IMR-90 (cell line): ENCODE measurements around the gene FBXO40. TPM values are rescaled to one million over a fixed set of nuclear protein-coding genes. Genes with fewer than 3 reads are reported as not detected.
A peak's percentile ranks its signal among the peaks of the same experiment; 100 is the strongest.

Experiments
- ATAC-seq: fragments of 200-7000 bp; cut with Tn5 transposase; 2 replicates; pipeline ENCODE4 v1.9.1; 2020; ENCODE audit warnings: low read depth, mild to moderate bottlenecking, moderate library complexity
- Bru-seq: library from RNA; stranded (reverse); fragments of 400-500 nt; gene quantifications from one replicate; lab custom pipeline; 2021; lab: Mats Ljungman, UMichigan
- BruChase-seq, 2 experiments: library from RNA; stranded (reverse); fragments of 400-500 nt; gene quantifications; one replicate each; lab custom pipeline; 2021; lab: Mats Ljungman, UMichigan
- BruUV-seq: library from RNA; stranded (reverse); fragments of 400-500 nt; replicated peaks from 2 replicates; lab custom pipeline; 2021; lab: Mats Ljungman, UMichigan
- CTCF ChIA-PET: fragments of 300-600 bp; formaldehyde crosslinking; extraction: SDS; loops from one replicate; lab custom pipeline; 2021; ENCODE audit warnings: antibody characterized with exemption; lab: Yijun Ruan, JAX
- POLR2A ChIA-PET: fragments of 300-600 bp; sonication (Branson Sonifier 250); formaldehyde crosslinking; loops from one replicate; lab custom pipeline; 2022; ENCODE audit warnings: antibody characterized with exemption; ENCODE audit not compliant: unreplicated experiment; lab: Charles Lee
- DNase-seq: peaks from one replicate; pipeline ENCODE4 v3.0.0; 2013
- H2AFZ ChIP-seq: replicated peaks from 2 replicates; pipeline ENCODE3; 2013; ENCODE audit warnings: low read length, mild to moderate bottlenecking; ENCODE audit not compliant: poor library complexity
- H2AK5ac ChIP-seq: 2 replicates; pipeline ENCODE4 v1.6.1; 2013; ENCODE audit warnings: low read depth, low read length, inconsistent platforms
- H2AK9ac ChIP-seq: replicated peaks from 2 replicates; pipeline ENCODE3; 2013; ENCODE audit warnings: mild to moderate bottlenecking, low read depth, low read length, moderate library complexity; ENCODE audit not compliant: poor library complexity
- H2BK120ac ChIP-seq: 2 replicates; pipeline ENCODE4 v1.6.1; 2013; ENCODE audit warnings: low read depth, low read length, inconsistent platforms
- H2BK15ac ChIP-seq: 3 replicates; pipeline ENCODE4 v1.6.1; 2013; ENCODE audit warnings: low read depth, low read length, inconsistent platforms
- H2BK20ac ChIP-seq: 2 replicates; pipeline ENCODE4 v1.6.1; 2013; ENCODE audit warnings: low read depth, mild to moderate bottlenecking, inconsistent platforms, low read length, moderate library complexity
- H2BK5ac ChIP-seq: 2 replicates; pipeline ENCODE4 v1.6.1; 2013; ENCODE audit warnings: mild to moderate bottlenecking, low read depth, low read length, inconsistent platforms; ENCODE audit not compliant: poor library complexity, severe bottlenecking
- H3K14ac ChIP-seq: replicated peaks from 2 replicates; pipeline ENCODE4 v1.6.1; 2013; ENCODE audit warnings: low read depth, low read length, inconsistent platforms
- H3K18ac ChIP-seq: 2 replicates; pipeline ENCODE4 v1.6.1; 2013; ENCODE audit warnings: low read depth, low read length, control low read depth
- H3K23ac ChIP-seq: 2 replicates; pipeline ENCODE4 v1.6.1; 2013; ENCODE audit warnings: low read depth, low read length, inconsistent platforms
- H3K27ac ChIP-seq: 2 replicates; pipeline ENCODE4 v1.5.1; 2013; ENCODE audit warnings: mild to moderate bottlenecking, control low read depth, low read length; ENCODE audit not compliant: insufficient read depth
- H3K27me3 ChIP-seq: 2 replicates; pipeline ENCODE4 v1.6.1; 2013; ENCODE audit warnings: low read length; ENCODE audit not compliant: control insufficient read depth, insufficient read depth
- H3K36me3 ChIP-seq: 2 replicates; pipeline ENCODE4 v1.6.1; 2013; ENCODE audit warnings: low read length, mixed read lengths; ENCODE audit not compliant: control insufficient read depth, insufficient read depth
- H3K4ac ChIP-seq: 2 replicates; pipeline ENCODE4 v1.6.1; 2013; ENCODE audit warnings: low read depth, low read length, inconsistent platforms
- H3K4me1 ChIP-seq: 2 replicates; pipeline ENCODE4 v1.6.1; 2013; ENCODE audit warnings: low read length, mixed read lengths; ENCODE audit not compliant: control insufficient read depth, insufficient read depth
- H3K4me2 ChIP-seq: 2 replicates; pipeline ENCODE4 v1.6.1; 2013; ENCODE audit warnings: low read depth, mild to moderate bottlenecking, control low read depth, low read length, moderate library complexity
- H3K4me3 ChIP-seq: 2 replicates; pipeline ENCODE4 v1.5.1; 2013; ENCODE audit warnings: low read depth, mild to moderate bottlenecking, control low read depth, low read length, moderate library complexity; ENCODE audit not compliant: insufficient read depth
- H3K56ac ChIP-seq: 2 replicates; pipeline ENCODE4 v1.6.1; 2013; ENCODE audit warnings: low read length, inconsistent platforms; ENCODE audit not compliant: insufficient read depth; ENCODE audit errors: extremely low read depth
- H3K79me1 ChIP-seq, 2 experiments: 2 replicates each; pipeline ENCODE4 v1.6.1; 2013; ENCODE audit warnings: low read length in 2 of 2, inconsistent platforms in 1 of 2, low read depth in 1 of 2
- H3K9ac ChIP-seq: 2 replicates; pipeline ENCODE4 v1.6.1; 2013; ENCODE audit warnings: low read depth, low read length, control low read depth
- H3K9me1 ChIP-seq: 2 replicates; pipeline ENCODE4 v1.6.1; 2013; ENCODE audit warnings: low read length, inconsistent platforms; ENCODE audit not compliant: insufficient read depth
- H3K9me3 ChIP-seq: 2 replicates; pipeline ENCODE4 v1.6.1; 2013; ENCODE audit warnings: low read length; ENCODE audit not compliant: control insufficient read depth, insufficient read depth
- H4K20me1 ChIP-seq: 2 replicates; pipeline ENCODE4 v1.6.1; 2013; ENCODE audit warnings: low read length, inconsistent platforms; ENCODE audit not compliant: insufficient read depth
- H4K5ac ChIP-seq: 2 replicates; pipeline ENCODE4 v1.6.1; 2013; ENCODE audit warnings: mild to moderate bottlenecking, low read depth, low read length, control low read depth
- H4K8ac ChIP-seq, 2 experiments: 2 replicates each; pipeline ENCODE4 v1.6.1; 2013; ENCODE audit warnings: low read depth in 2 of 2, low read length in 2 of 2, control low read depth in 1 of 2, inconsistent platforms in 1 of 2
- H4K91ac ChIP-seq: 2 replicates; pipeline ENCODE4 v1.6.1; 2013; ENCODE audit warnings: low read depth, low read length, inconsistent platforms; ENCODE audit not compliant: insufficient read depth
- BHLHE40 ChIP-seq: fragments of 150-350 bp; IDR thresholded peaks from 2 replicates; pipeline ENCODE4 v1.6.1; 2016; ENCODE audit warnings: mild to moderate bottlenecking, low read depth, low read length
- MAFK ChIP-seq: IDR thresholded peaks from 2 replicates; pipeline ENCODE4 v1.6.1; 2012; ENCODE audit warnings: low read depth, low read length, improper control_type of control experiment
- RAD21 ChIP-seq: IDR thresholded peaks from 2 replicates; pipeline ENCODE4 v1.6.1; 2012; ENCODE audit warnings: low read length, improper control_type of control experiment
- WGBS, 2 experiments: methylation state at CpG; one replicate each; pipeline versions ENCODE4 v1.1.5 to v1.1.7; 2013; ENCODE audit warnings: missing lambda C conversion rate in 2 of 2; ENCODE audit not compliant: insufficient read length in 1 of 2; ENCODE audit errors: extremely low coverage in 2 of 2; 5-methylcytosine and 5-hydroxymethylcytosine counted together
- dilution Hi-C: fragments of 300-500 bp; cut with HindIII; formaldehyde crosslinking; loops from one replicate; pipeline ENCODE4 v1.14.3; 2018; ENCODE audit warnings: low sequenced_read_pairs; ENCODE audit not compliant: unreplicated experiment
- in situ Hi-C: fragments of 300-500 bp; cut with MboI; formaldehyde crosslinking; loops from 3 replicates; pipeline ENCODE4 v1.14.3; 2019; ENCODE audit warnings: low sequenced_read_pairs, inconsistent platforms, mixed read lengths
- intact Hi-C: fragments of 100-400 bp; cut with micrococcal nuclease; formaldehyde crosslinking; loops from 2 replicates; pipeline ENCODE4 v1.10.0; 2022
- long read RNA-seq: library from polyadenylated mRNA; unstranded; transcript quantifications from one replicate; pipeline ENCODE4 v2.0.0, GENCODE V29; 2021; ENCODE audit not compliant: unreplicated experiment
- polyA plus RNA-seq, 3 experiments: library from polyadenylated mRNA; depleted of rRNA; stranded (reverse); fragments of >200 nt; gene quantifications; 2 replicates each; pipeline ENCODE4 v1.2.3, GENCODE V29; 2012; ENCODE audit warnings: low replicate concordance in 1 of 3
- total RNA-seq: library from RNA; depleted of rRNA; stranded (reverse); fragments of >200 nt; gene quantifications from 2 replicates; pipeline ENCODE4 v1.2.3, GENCODE V29; 2012; rRNA removed

Gene FBXO40
- total RNA-seq (not detected in 2 replicates), polyA plus RNA-seq (2012; rRNA removed) (not detected in 2 replicates), Bru-seq, nascent RNA (not detected), BruChase-seq, experiment 1, labeled RNA remaining after a 6-hour chase (not detected), BruChase-seq, experiment 2, labeled RNA remaining after a 2-hour chase (not detected)
- polyA plus RNA-seq (2012; cell fraction: cytosol; rRNA removed) = not detected in 2 replicates
- not detected in 2 replicates for polyA plus RNA-seq (2012; cell fraction: nucleus; rRNA removed; ENCODE audit: low replicate concordance)
- long read RNA-seq = 0 reads

- Histone ChIP-seq H3K18ac (no peak within 1 kb of the TSS), H3K9me1 (no peaks in the 10 kb centered on the region), H2BK20ac (no peak within 1 kb of the TSS), H2BK5ac (no peak within 1 kb of the TSS), H3K14ac (no peak within 1 kb of the TSS), H2AK5ac (no peak within 1 kb of the TSS), H3K23ac (no peak within 1 kb of the TSS), H2AK9ac (no peak within 1 kb of the TSS), H3K27me3 (peaks cover 5% of the 10 kb centered on the region), H3K4me3 (no peak within 1 kb of the TSS), H3K4me2 (no peak within 1 kb of the TSS), H3K9me3 (no peaks in the 10 kb centered on the region), H3K79me1 (no peaks in the 10 kb centered on the region), H3K4ac (no peak within 1 kb of the TSS), H3K9ac (no peak within 1 kb of the TSS), H2BK120ac (no peak within 1 kb of the TSS), H3K56ac (no peak within 1 kb of the TSS), H4K5ac (no peak within 1 kb of the TSS), H3K4me1 (no peaks in the 10 kb centered on the region), H4K20me1 (no peaks in the 10 kb centered on the region), H3K27ac (no peak within 1 kb of the TSS), H4K91ac (no peak within 1 kb of the TSS), H4K8ac (no peak within 1 kb of the TSS), H3K36me3 (no peaks in the 10 kb centered on the region), H2BK15ac (no peak within 1 kb of the TSS), H2AFZ (no peak within 1 kb of the TSS)
- POLR2A ChIA-PET = no interaction called here
- TF ChIP-seq RAD21 = no peak
- no peak for TF ChIP-seq BHLHE40
- peak; percentile 52; the same call in 1 of the 2 replicates for TF ChIP-seq MAFK
- dilution Hi-C loops = no loop called here
- intact Hi-C loops = no loop called here
- DNase-seq (no peak), ATAC-seq (no peak)
- no TSS peak for BruUV-seq
- CTCF ChIA-PET = interaction anchor here (1.2 kb wide), 1 partner anchor 13 kb away, joined by 3 read pairs; no protein-coding TSS in a partner anchor
- 0% methylated on average over 4 of the region's 11 CpGs; no CpG with 5 or more reads in 1 of the 2 experiments for WGBS, 2 experiments
- in situ Hi-C loops = no loop called here
Observed at GRCh38 chr3:121592856-121593702, at the start of gene FBXO40. TSS of gene FBXO40 (plus strand) at chr3:121593379. CDS start at chr3:121620576, 27,197 bp downstream.
